Stimulated activated CD8-positive, alpha-beta memory T cell treated with anti-CD3 and anti-CD28 coated beads, Interleukin-7, amount 100 ng/mL, for 48 hours (primary cell): Measurements from ENCODE around the gene VKORC1L1.
A peak's percentile ranks its signal among the peaks of the same experiment; 100 is the strongest.
"Not testable (repeated sequence)": the region's sequence is repeated elsewhere in the genome, so short reads cannot be mapped to it uniquely, and the experiment has no call there.

ENCODE experiments used
- DNase-seq, 2 donors: peaks; one replicate each; pipeline ENCODE4 v3.0.0-alpha.2; 2020; ENCODE audit warnings: low read depth in 1 of 2; ENCODE audit errors: extremely low read depth in 1 of 2

Gene VKORC1L1

DNA sequence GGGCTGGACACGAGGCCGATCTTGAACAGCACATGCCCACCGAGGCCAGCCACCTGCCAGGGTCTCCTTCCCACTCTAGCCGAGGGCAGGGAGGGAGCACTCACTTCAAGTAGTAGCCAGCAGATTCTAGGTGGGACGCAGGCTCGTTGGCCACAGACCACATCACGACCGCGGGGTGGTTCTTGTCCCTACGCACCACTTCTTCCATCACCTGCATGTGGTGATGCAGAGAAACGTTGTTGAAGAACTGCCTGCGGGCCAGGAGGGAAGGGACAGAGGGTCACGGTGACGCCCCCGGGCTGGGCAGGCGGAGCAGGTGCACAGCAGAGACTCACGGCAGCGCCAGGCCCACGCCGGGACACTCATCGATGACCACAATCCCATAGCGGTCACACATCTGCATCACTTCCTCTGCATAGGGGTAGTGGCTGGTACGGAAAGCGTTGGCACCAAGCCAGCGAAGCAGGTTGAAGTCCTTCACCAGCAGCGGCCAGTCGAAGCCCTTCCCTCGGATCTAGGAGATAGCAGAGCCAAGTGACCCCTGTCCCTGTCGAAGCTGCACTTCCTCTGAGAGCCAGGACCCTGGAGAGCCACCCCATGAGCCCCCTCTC lies 101.4 kb downstream of the VKORC1L1 start:
- no peak for DNase-seq

DNA sequence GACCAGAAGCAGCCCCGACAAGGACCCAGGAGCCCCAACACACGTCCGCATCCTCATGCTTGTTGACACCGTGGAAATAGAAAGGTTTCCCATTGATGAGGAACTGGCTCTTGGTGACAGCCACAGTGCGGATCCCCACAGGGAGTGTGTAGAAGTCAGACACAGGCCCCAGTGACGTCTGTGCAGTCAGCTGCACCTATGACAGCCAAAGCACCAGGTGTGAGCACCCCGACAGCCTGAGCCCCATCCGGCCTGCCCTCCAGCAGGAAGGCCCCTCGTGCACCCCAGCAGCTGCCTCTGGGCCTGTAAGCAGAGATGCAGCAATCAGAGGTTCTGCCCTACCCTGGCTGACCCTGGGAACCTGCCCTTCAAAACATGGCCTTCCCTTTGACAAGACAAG lies 102.0 kb downstream of the VKORC1L1 start:
- no peak for DNase-seq

DNA sequence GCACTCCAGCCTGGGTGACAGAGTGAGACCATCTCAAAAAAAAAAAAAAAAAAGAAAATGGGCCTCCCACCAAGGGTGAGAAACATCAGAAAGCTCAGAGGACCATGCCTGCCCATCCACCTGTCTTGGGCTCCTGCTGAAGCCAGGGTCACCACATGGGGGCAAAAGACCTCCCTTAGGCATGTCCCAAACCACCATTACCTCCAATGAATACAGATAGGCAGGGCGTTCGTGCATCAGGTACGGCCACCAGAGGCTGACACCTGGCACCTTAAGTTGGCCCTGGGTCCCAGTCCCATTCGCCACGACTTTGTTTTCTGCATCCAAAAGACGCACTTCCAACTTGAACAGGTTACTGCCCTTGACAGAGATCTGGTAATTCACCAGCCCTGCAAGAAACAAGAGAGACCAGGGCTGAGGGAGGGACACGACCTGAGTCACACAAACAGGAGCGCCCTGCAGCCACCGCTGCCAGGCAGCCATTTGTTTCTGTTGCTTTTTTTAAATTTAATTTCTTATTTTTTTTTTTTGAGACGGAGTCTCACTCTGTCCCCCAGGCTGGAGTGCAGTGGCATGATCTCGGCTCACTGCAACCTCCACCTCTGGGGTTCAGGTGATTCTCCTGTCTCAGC lies 103.1 kb downstream of the VKORC1L1 start:
- DNase-seq: no peak

DNA sequence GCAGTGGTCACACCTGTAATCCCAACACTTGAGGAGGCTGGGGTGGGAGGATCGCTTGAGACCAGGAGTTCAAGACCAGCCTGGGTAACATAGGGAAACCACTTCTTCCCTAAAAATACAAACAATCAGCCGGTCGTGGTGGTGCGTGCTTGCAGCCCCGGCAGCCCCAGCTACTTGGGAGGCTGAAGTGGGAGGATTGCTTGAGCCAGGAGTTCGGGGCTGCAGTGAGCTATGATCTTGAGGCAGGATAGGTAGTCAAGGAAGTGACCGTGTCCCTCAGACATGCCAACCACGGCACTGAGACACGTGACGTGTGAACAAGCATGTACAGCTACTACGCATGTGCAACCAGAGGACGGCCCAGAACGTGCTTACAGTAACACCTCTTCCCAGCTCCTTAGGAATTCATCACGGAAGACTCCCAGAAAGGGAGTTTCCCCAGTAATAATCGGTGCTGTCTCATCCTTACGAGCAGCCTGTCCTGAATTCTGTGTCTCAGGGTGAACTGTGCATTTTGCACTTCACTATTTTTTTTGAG lies 103.9 kb downstream of the VKORC1L1 start:
- no peak for DNase-seq

DNA sequence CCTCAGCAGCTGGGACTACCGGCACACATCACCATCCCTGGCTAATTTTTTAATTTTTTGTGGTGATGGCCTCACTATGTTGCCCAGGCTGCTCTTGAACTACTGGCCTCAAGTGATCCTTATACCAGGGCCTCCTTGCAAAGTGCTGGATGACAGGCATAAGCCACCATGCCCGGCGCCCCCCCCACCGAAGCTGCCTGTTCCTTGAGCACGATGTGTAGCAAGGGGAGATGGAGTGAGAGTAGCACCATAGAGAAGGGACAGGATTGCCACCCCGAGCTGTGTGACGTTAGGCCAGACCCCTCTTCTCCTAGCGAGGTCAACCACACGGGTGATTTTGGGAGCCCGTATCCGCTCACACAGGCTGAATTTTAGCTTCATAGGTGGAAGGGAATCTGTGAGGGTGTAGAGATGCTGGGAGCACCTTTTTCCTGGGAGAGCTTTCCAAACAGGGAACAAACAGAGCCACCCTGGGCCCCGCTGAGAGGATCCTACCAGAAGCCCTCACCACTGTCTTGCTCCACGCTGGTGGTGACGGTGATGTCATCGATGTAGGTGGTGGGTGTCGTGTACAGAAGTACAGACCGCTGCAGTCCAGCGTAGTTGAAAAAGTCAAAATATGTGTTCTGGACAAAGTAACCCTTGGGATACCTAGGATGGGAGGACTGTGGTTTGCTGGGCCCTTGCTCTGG lies 106.2 kb downstream of the VKORC1L1 start:
- DNase-seq: no peak

DNA sequence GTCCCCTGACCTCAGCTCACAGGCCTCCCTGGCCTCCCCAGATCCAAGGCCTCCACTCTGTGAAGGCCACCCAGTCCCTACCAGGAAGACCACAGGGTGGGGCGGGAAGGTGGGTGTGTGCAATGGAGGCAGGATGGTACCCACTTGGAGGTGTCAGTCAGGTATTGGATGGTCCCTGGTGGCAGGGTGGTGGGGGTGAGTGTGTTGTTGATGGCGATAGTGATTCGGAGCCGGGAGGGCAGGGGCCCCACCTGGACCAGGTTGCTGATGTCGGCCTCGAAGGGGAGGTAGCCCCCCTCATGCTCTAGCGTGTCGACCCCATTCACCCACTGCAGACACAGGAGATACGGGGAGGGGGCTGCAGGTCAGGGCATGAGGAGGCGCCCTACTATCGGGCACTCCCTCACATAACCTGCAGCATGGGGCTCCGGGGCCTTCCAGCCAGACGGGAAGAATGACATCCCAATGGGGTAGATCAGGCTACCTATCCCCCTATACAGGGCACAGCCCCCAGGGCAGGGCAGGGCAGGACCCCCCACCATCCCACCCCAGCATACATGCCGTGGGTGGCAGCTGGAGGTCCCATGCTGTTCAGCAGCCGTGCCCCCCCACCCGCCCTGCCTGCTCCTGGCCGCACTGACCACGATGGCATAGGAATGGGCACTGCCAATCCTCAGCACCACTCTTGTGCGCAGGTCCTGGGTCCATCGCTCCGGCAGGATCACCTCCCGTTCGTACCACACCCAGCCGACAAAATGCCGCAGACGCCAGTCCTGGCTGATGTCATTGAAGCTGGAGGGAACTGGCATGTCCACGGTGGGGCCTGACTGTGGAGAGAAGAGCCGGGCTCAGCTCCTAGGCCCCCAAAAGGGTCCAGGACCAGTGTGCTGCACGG lies 107.0 kb downstream of the VKORC1L1 start:
- no peak for DNase-seq

DNA sequence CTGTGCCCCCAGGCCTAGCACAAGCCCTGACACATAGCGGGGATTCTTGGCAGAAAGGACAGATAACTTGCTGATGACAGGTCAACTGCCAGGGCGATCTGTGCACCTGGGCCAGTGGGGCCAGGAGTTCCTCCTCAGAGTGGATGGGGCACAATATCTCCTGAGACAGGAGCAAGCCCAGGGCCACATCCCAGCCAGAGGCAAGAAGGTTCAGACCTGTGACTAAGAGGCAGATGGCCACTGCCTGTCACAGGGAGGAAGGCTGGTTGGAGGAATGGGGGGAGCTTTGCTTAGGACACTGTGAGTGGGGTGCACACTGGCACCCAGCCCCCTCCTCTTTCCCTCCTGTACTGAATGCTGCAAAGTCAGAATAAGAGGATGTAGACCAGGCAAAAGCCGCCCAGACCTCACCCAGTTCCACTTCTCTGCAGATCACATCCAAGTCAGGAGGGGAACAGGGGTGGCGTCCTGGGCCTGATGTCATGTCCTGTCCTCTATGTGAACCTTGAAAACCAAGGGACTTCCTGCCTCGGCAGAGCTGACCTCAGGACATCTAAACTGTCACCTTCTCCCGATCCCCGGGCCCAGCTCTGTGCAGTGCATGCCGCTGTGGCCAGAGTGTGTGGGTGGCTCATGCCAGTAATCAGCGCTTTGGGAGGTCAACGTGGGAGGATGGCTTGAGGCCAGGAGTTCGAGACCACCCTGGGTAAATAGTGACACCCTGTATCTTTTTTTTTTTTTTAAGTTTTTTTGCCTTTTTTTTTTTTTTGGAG lies 107.8 kb downstream of the VKORC1L1 start:
- peak; percentile 26 to 48 for DNase-seq

DNA sequence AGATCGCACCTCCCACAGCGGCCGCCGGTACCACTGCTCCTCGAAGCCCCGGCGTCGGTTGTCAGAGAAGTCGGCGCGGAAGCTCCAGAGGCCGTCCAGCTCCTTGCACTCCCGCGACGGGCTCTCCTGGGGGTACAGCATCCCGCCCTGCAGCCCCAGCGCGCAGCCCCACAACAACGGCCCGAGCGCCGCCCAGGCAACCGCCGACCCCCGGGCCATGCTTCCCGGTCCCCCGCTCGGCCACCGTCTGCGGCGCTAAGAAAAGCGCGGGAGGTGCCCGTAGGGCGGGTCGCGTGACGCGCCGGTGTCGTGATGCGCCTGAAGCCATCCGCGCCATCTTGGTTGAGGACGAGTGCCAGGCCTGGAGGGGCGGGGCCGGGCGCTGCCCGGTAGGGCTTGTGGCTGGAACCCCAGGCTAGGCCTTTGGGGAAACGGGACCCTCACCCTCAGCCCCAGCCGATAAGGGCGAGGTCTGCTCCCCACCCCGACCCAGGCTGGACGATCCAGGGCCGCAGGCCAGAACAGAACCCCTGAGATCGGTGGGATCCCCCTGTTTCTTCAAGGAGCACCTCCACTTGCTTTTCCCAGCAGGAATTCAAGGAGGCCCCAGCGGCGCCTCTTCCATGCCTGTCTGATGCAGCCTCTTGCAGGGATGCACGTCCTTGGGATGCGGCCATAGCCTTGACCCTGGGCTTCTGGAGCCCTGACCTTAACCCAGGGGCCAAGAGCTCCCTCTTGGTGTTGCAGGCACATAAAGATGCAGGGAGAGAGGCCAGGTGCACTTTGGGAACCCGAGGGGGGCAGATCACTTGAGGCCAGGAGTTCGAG lies 109.3 kb downstream of the VKORC1L1 start, which contains the start of gene GUSB:
Gene GUSB, minus strand, starts transcription at position 249 of the 828 bp plus-strand sequence. Its CDS starts 30 bp downstream, at position 219.
- DNase-seq: peak; percentile 78 to 85

DNA sequence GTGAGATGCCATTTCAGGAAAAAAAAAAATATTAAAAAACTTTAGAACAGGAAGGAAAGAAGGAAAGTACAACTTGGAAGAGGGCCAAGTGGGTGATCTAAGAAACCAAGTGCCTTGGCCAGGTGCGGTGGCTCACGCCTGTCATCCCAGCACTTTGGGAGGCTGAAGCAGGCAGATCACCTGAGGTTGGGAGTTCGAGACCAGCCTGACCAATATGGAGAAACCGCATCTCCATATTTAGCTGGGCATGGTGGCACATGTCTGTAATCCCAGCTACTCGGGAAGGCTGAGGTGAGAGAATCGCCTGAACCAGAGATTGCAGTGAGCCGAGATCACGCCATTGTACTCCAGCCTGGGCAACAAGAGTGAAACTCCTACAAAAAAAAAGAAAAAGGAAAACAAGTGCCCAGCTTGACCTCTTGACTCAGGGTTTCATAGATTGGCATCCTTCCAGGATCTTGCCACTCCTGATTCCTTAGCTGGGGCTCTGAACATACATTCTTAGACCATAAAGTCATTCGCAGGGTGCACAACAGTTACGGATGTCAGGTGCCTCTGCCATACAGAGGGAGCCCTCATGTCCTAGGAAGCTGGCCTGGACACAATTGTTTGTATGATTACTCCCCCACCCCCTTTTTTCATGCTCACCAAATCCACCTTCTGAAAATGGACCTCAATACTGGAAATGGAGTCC lies 111.2 kb downstream of the VKORC1L1 start:
- DNase-seq: no peak

DNA sequence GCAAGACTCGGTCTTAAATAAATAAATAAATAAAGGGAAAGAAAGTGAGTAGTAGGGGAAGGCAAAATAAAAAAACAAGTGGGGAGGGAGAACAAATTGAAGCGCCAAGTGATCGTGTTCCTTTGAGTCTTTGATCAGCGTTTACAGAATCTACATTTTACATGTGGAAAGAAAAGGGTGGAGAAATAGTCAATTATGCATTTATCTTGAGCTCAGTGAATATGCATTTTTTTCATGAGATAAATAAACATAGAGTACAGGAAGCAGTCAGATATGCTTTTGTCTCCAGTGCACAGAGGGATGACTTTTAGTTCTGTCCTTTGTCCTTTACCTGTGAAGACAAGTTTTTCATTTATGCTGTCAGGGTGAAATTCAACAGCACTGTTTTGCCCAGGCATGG lies 115.2 kb downstream of the VKORC1L1 start:
- DNase-seq: no peak

DNA sequence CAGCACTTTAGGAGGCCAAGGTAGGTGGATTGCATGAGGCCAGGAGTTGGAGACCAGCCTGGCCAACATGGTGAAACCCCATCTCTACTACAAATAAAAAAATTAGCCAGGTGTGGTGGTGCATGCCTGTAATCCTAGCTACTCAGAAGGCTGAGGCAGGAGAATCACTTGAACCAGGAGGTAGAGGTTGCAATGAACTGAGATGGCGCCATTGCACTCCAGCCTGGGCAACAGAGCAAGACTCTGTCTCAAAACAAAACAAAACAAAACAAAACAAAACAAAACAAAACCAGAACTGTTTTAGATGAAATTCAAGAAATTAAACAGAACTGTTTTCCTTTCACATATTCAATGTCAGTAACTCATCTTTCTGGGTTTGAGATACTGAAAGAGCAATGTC lies 115.6 kb downstream of the VKORC1L1 start:
- not testable (repeated sequence) for DNase-seq

DNA sequence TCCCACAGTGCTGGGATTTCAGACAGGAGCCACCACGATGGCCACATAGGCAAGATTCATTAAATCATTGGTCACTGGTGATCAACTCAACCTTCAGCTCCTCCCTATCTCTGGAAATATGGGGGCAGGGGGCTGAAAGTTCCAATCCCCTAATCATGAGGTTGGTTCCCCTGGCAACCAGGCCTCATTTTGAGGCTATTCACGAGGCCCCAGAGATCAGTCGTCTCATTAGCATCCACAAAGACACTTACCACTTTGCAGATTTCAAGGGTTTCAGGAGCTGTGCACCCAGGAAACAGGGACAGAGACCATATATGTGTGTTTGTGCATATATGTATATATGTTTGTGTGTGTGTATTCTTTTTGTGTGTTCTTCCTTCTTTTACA lies 116.8 kb downstream of the VKORC1L1 start:
- no peak for DNase-seq

DNA sequence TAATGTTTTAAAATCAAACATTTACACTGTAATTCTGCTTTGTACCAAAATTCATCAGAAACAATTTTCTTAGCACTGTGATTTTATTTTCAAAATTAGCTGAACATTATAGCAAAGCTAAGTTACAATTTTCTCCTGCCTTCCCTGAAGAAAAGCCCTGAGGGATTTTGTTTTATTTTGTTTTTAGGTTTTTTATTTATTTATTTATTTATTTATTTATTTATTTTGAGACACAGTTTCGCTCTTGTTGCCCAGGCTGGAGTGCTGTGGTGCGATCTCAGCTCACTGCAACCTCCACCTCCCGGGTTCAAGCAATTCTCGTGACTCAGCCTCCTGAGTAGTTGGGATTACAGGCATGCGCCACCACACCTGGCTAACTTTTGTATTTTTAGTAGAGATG lies 119.0 kb downstream of the VKORC1L1 start:
- not testable (repeated sequence) for DNase-seq

DNA sequence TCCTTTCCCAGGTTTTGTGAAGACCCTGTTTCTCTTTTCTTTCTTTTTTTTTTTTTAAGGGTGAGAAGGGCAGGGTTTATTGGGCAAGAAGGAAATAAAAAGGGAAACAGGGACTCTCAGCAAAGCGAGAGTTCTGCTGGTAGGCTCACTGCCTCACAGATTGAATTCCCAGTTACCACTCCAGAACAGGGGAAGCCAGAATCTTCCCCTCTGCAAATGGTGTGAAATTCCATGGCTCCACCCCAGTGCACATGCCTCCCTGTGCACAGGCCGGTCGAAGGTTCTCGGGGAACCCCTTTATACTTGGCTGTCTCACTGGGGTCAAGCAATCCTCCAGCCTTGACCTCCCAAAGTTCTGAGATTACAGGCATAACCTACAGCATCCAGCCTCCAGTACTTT lies 119.7 kb downstream of the VKORC1L1 start:
- DNase-seq: no peak

DNA sequence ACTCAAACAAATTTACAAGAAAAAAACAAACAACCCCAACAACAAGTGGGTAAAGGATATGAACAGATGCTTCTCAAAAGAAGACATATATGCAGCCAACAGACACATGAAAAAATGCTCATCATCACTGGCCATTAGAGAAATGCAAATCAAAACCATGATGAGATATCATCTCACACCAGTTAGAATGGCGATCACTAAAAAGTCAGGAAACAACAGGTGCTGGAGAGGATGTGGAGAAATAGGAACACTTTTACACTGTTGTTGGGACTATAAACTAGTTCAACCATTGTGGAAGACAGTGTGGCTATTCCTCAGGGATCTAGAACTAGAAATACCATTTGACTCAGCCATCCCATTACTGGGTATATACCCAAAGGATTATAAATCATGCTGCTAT lies 122.1 kb downstream of the VKORC1L1 start:
- DNase-seq: not testable (repeated sequence)

DNA sequence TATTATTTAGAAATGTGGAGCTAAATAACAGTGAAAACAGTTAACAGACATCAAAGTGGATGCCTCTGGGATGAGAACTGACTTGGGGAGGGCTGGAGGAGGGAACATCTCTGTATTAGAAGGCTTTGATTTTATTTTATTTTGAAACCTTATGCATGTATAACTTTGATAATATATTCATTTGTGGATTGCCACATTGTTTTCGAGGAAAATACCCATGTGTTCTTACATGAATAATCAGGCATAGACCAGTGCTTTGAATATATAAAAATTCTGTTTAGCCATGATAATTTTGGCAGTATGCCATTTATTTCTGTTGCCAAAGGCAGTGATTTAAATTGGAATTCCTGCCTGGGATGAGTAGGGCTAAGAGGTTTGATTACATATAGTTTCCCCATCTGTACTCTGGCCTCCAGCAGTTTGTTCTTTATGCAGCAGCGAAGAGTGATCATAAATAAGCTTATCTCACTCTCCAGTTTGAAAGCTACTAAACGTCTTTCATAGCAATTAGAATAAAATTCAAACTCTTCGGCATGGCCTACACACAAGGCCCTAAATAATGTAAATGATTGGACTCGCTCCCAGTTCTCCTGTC lies 128.0 kb downstream of the VKORC1L1 start:
- not testable (repeated sequence) for DNase-seq

DNA sequence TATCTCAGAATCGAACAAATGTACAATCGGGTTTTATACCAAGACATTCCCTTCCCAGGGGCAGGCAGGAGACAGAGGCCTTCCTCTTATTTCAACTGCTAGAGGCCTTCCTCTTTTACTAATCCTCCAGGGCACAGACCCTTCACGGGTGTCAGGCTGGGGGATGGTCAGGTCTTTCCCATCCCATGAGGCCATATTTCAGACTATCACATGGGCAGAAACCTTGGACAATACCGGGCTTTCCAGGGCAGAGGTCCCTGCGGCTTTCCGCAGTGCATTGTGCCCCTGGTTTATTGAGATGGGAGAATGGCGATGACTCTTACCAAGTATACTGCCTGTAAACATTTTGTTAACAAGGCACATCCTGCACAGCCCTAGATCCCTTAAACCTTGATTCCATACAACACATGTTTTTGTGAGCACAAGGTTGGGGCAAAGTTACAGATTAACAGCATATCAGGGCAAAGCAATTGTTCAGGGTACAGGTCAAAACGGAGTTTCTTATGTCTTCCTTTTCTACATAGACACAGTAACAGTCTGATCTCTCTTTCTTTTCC lies 132.3 kb downstream of the VKORC1L1 start:
- DNase-seq: not testable (repeated sequence)

DNA sequence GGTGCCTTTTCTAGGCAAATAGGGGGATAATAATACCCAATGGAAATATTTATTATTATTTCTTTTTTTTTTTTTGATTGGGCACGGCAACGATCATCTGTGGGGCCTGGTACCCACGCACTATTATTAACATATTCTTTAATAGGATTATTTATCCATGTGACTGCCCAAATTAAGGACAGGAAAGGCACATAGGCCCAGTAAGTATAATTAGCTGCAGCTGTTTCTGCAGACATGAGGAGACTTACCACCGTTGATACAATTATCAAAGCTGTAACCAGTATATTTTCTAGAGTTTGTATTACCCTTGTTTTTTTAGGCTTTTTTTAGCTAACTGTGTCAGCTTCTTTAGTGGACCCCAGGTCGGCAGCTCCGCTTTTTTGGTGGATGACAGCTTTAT lies 134.4 kb downstream of the VKORC1L1 start:
- no peak for DNase-seq
